SHP77 (cell line): ENCODE data around the gene SORCS1.

ENCODE experiments used
- DNase-seq, 2 experiments: peaks; one replicate each; lab custom pipeline; 2025; lab: John Stamatoyannopoulos, UW

The SORCS1 gene

GRCh38 chr10:106577756-106578155 is 586.8 kb downstream of the SORCS1 start:
- DNase-seq = no peak

DNA sequence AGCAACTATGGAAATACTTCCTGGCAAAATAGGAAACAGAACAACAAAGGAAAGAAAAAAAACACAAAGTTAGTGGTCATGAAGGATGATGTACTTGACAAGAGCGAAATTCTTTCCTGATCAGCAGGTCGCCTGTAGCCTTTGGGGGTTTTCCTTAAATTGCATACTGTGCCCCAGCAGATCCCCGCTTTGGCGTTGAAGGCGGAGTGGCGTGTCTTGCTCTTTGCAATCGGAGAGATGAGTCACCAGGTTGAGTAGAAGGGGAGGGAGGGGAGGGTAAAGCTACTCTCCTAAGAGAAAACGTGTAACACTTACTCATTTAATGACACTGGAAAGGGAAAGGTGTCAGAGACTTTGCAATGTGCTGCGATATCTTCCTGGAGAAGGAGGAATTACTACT is 587.2 kb downstream of the SORCS1 start:
- DNase-seq = no peak

- no peak for DNase-seq
Observed at GRCh38 chr10:106576534-106576933, 588.0 kb downstream of the SORCS1 start.

DNA sequence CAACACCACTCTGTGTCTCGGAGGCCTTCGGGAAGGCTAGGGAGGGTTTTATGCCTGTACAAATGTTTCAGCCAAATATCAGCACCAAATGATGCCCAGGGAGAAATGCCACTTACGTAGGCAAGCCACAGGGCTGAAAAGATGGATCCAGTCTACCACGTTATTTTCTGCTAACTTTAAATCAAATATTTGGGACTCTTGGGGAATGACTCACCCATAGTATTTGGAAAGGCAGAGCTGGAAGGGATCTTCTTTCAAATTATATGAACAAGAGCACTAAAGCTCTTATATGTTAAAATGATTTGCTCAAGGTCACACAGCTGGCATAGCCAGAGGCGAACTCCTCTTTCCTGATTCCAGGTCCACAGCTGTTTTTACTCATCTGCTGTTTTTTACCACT is 591.4 kb downstream of the SORCS1 start:
- DNase-seq = no peak

GRCh38 chr10:106571192-106571946 is 593.1 kb downstream of the SORCS1 start:
- DNase-seq = peak in 1 of 2 experiments; percentile 1

GRCh38 chr10:106570268-106570667 is 594.2 kb downstream of the SORCS1 start:
- DNase-seq = no peak

GRCh38 chr10:106567629-106568028 is 596.9 kb downstream of the SORCS1 start:
- no peak for DNase-seq

DNA sequence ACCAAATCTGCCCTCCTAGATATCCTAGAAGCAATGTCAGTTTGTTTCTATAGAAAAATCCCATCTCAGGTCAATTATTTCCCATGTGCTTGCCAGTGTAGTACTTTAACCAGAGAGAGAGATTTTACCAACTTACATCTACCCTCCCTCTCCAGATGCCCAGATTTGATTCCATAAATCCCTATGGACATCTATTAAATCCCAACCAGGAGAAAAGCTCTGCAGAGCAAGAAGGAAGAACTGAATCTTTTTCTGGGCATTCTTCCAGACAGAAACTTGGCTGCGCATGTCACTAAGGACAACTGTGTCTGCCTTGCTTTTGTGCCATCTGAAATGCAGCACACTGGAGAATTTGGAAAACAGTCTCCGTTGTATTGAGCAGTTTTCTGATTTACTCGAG is 597.6 kb downstream of the SORCS1 start:
- DNase-seq = no peak

DNA sequence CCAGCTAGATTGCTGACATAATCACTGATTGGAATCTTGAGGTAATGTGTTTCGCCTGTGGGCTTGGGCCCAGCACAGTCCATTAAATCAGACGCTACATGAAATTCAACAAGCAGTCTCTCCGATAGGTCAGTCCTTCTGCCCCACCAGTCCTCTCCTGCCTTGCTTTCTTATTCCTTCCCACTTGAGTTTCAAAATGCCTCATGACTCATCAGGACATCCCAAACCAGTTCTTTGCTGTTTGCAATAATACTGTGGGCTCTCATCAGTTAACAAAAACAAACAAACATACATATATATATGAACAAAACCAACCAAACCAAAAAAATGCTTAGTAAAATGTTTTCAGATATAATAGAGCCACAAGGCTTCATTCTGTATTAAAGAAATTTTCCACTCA is 599.0 kb downstream of the SORCS1 start:
- DNase-seq = no peak

DNA sequence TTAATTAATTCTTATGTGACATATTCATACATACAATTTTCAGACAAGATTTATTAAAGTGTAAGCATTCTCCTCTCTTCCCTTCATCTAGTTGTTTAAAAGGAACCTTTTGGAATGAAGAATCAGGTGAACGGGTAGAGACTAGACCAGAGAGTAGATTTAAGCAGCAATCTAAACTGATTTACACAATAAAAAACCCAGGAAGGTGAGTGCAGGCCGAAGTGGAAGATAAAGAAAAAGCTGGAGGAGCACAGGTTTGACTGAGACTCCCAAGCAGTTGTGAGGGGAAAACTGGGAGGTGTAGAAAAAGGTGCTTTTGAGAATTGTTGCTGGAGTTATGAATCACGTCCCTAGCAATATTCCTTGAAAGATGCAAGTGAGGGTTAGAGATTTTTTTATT is 601.1 kb downstream of the SORCS1 start:
- no peak for DNase-seq

DNA sequence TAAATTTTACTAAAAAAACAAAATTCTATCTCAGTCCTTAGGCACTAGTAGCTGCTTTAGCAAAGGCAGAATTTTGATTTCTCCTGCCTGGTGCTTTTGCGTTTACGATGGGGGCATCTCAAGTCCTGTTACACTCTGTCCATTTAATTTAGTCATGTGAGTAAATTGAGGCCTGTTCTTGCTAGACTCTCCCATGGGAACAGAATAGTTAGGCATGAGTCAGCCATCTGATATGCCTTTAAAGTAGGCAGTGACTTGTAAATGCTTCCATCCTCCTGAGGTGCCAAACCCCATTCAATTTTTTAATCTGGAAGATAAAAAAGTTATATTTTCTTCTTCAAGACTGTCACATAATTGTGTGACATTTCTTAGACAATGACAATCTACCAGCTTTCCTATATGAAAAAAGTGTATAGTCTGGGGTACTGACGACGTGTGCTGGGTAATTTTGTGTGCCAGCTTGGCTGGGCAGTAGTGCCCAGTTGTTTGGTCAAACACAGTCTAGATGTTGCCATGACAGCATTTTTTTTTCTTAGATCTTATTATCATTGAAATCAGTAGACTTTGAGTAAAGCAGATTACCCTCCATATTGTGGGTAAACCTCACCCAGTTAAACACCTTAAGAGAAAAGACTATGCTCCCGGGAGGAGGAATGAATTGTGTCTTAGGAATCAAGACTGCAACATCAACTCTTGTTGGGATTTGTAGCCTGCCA is 603.4 kb downstream of the SORCS1 start:
- no peak for DNase-seq

DNA sequence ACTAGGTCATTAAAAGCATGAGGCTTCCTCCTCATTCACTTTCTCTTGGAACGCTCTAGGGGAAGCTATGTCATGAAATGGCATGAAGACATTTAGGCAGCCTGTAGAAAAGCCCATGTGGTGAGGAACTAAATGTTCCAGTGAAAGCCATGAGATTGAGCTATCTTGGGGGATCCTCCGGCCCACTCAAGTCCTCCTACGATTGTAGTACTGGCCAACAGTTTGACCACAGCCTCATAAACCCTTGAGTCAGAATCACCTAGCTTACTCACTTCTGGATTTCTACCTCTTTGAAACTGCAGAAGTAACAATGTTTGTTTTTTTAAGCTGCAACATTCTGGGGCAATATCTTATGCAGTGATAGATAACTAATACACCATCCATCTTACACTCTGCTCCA is 605.1 kb downstream of the SORCS1 start:
- DNase-seq = no peak

- no peak for DNase-seq
Observed at GRCh38 chr10:106557951-106558733, 606.4 kb downstream of the SORCS1 start.

DNA sequence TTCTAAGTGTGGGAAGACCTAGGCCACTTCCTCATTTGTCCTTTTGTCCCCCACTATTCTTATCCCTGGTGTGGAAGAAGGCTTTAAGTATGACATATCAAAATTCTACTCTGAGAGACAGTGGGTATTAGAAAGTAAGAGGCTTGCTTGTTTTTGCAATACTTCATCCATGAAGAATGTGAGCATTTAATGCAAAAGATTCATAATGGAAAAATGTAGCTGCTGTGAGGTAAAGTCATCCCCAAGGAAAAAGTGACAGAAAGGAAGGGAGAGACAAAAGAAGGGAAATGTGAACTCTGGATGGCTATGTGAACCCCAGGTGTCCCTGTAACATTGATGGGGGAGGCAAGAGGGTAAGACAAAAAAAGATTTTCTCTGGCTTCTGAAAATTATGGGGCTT is 607.5 kb downstream of the SORCS1 start:
- no peak for DNase-seq

- DNase-seq = no peak
Observed at GRCh38 chr10:106555599-106555998, 608.9 kb downstream of the SORCS1 start.

- DNase-seq = no peak
Observed at GRCh38 chr10:106551501-106552062, 612.9 kb downstream of the SORCS1 start.

DNA sequence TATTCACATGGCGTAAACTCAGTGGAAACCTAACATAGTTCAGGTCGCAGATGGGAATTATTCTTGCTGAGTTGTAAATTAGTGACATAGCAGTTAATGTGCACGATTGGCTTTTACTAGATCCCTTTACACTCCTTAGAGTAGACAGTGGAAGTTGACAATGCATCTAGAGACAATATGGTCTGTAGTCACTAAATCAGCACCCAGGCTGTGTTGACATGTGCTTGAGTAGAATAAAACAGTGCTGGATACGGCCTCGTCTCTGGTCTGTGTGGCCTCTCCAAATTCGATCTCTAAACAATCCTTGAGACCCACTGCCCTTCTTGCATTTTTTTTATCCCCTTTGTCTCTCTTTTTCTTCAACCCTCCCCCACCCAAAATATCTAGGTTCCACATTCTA is 615.7 kb downstream of the SORCS1 start:
- no peak for DNase-seq

GRCh38 chr10:106547047-106547635 is 617.4 kb downstream of the SORCS1 start:
- no peak for DNase-seq

DNA sequence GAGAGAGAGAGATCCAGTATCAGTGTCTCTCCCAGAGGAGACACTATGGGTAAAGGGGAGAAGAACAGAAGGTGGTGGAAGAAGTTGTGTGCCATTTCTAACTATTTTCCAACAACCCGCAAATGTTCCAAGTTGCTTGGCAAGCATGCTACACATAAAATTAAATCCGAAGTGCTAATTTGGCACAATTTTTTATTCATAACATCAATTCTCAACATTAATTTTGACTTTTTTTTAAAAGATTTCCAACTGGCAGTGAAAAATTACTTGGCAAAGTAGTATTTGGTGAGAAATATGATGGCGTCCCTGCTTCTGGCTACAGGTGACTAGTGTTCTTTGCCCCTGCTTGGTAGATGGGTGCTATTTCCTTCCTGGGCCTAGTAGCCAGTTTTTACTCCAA is 622.0 kb downstream of the SORCS1 start:
- no peak for DNase-seq

GRCh38 chr10:106540645-106541044 is 623.9 kb downstream of the SORCS1 start:
- no peak for DNase-seq

- DNase-seq = no peak
Observed at GRCh38 chr10:106537866-106538265, 626.6 kb downstream of the SORCS1 start.

DNA sequence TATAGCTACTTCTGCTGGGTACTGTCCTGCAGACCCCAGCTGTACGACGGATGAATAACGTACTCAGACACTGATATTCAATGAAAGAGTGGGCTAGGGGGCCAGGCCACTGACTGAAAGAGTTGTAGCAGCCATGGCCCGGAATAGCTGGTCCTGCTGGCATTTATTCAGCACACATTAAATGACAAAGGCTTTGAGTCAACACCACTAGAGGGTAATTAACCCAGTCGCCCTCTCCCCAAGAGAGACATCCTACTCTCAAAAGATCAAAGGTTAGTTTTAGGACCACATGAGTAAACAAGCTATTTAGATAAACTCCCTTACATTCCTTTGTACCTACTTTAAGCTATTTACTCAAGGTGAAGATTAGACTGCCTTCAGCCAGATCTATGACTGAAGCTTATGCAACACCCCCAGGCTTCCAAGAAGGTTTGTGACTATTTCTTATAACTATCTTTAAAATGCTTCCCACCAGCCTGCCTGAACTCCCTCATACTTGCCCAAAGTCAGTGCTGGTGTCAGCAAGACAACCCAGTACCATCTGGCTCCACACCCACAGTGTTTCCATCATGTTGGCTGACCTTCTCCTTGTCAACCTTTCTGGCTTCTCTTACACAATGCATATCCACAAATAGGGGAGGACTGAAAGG is 629.1 kb downstream of the SORCS1 start:
- DNase-seq = no peak
